ENCODE results near the gene RMRP. TPM values are rescaled to one million over a fixed set of nuclear protein-coding genes. Genes with fewer than 3 reads are reported as not detected.
A peak's percentile ranks its signal among the peaks of the same experiment; 100 is the strongest.

Gene RMRP
- total RNA-seq, 4 donors from 2014 or later, result 115 to 715 (median 367) TPM

- in situ Hi-C loops (cut with MboI; ENCODE audit: low sequenced_read_pairs in 4 of 4), result no loop called here
- no peaks in the 10 kb centered on the region for H3K27me3 ChIP-seq
- H3K9me3 ChIP-seq, result no peaks in the 10 kb centered on the region
- H3K27ac ChIP-seq, result peak overlapping the region; percentile 63 to 81 (median 70)
- TF ChIP-seq POLR2A (IDR thresholded peaks at IDR 0.05), result no peak
- TF ChIP-seq CTCF (IDR thresholded peaks at IDR 0.05 in 4 of 5, conservative IDR thresholded peaks at IDR 0.05 in 1 of 5), result no peak
- H3K4me1 ChIP-seq, result peaks cover 21 to 26% of the 10 kb centered on the region in 2 donors
- ATAC-seq (no peak), DNase-seq (no peak)
- intact Hi-C loops (cut with DNase I; ENCODE audit: low total_unique reads), result no loop called here
- peaks cover 0 to 9% of the 10 kb centered on the region in 2 donors for H3K36me3 ChIP-seq
- no peak overlapping the region for H3K4me3 ChIP-seq
Observed at GRCh38 chr9:35609820-35610163, 48.0 kb downstream of the RMRP start.

GRCh38 chr9:35609001-35609819, 48.6 kb downstream of the RMRP start:
- Histone ChIP-seq H3K27me3 (no peaks in the 10 kb centered on the region), H3K36me3 (peaks cover 0 to 9% of the 10 kb centered on the region in 2 donors), H3K4me1 (peaks cover 21 to 29% of the 10 kb centered on the region in 2 donors), H3K4me3 (no peak overlapping the region), H3K9me3 (no peaks in the 10 kb centered on the region), H3K27ac (peak overlapping the region; percentile 63 to 81 (median 70))
- ATAC-seq (peak in 1 of 2 donors; percentile 46), DNase-seq (peak; percentile 48 to 83)
- intact Hi-C loops (cut with DNase I; ENCODE audit: low total_unique reads) (no loop called here), in situ Hi-C loops (cut with MboI; ENCODE audit: low sequenced_read_pairs in 4 of 4) (no loop called here)
- TF ChIP-seq CTCF (IDR thresholded peaks at IDR 0.05 in 4 of 5, conservative IDR thresholded peaks at IDR 0.05 in 1 of 5), result no peak
- TF ChIP-seq POLR2A (IDR thresholded peaks at IDR 0.05), result no peak

- Histone ChIP-seq H3K27ac (no peak overlapping the region), H3K27me3 (no peaks in the 10 kb centered on the region), H3K4me1 (peaks cover 24 to 30% of the 10 kb centered on the region in 2 donors), H3K36me3 (peaks cover 0 to 9% of the 10 kb centered on the region in 2 donors), H3K9me3 (no peaks in the 10 kb centered on the region), H3K4me3 (no peak overlapping the region)
- DNase-seq, result no peak
- in situ Hi-C loops (cut with MboI; ENCODE audit: low sequenced_read_pairs in 4 of 4) (no loop called here), intact Hi-C loops (cut with DNase I; ENCODE audit: low total_unique reads) (no loop called here)
- TF ChIP-seq POLR2A (IDR thresholded peaks at IDR 0.05) (no peak), CTCF (IDR thresholded peaks at IDR 0.05 in 4 of 5, conservative IDR thresholded peaks at IDR 0.05 in 1 of 5) (no peak)
- ATAC-seq, result no peak
Observed at GRCh38 chr9:35608221-35608620, 49.6 kb downstream of the RMRP start.

Small RNA genes lying within 50 kb of the gene (microRNA-seq; reads per million reads assigned to microRNA genes)
- 0 reads per million in 2 donors for gene MIR4667 (ENCODE audit: borderline replicate concordance in 2 of 2)

Other genes with a start within 250 kb of the RMRP start
- gene RUSC2, start 167.9 kb downstream of the RMRP start, total RNA-seq, result 100 to 1,000 TPM in 1 of 4 donors, 10 to 100 TPM in 3; 20.8 to 166 (median 45.7) TPM
- 100 to 1,000 TPM in 1 of 4 donors, 10 to 100 TPM in 3; 48.1 to 108 (median 65.4) TPM for gene TESK1, start 52.8 kb downstream of the RMRP start, total RNA-seq
- gene CD72, start 39.6 kb downstream of the RMRP start, total RNA-seq, result 10 to 100 TPM in 1 of 4 donors, under 1 TPM in 3; 0.40 to 18.3 (median 0.68) TPM
- not detected for gene SIT1, start 7.1 kb downstream of the RMRP start, total RNA-seq
- gene CCDC107, start 273 bp upstream of the RMRP start, total RNA-seq, result 10 to 100 TPM; 21.9 to 45.3 (median 31.5) TPM
- gene ARHGEF39, start 7.2 kb upstream of the RMRP start, total RNA-seq, result under 1 TPM in 2 of 4 donors, not detected in 2; 0.07 to 0.10 TPM
- not detected for gene CA9, start 15.9 kb upstream of the RMRP start, total RNA-seq
- gene TPM2, start 31.9 kb upstream of the RMRP start, total RNA-seq, result 1,000 to 10,000 TPM; 6,121 to 7,913 (median 7,020) TPM
- gene TLN1, start 74.2 kb upstream of the RMRP start, total RNA-seq, result 100 to 1,000 TPM; 106 to 256 (median 186) TPM
- 10 to 100 TPM; 17.8 to 39.6 (median 26.2) TPM for gene CREB3, start 74.6 kb upstream of the RMRP start, total RNA-seq
- gene GBA2, start 91.2 kb upstream of the RMRP start, total RNA-seq, result 10 to 100 TPM; 47.3 to 63.2 (median 51.4) TPM
- gene RGP1, start 91.3 kb upstream of the RMRP start, total RNA-seq, result 10 to 100 TPM; 22.0 to 41.1 (median 36.3) TPM
- gene MSMP, start 96.3 kb upstream of the RMRP start, total RNA-seq, result not detected
- gene NPR2, start 133.6 kb upstream of the RMRP start, total RNA-seq, result 10 to 100 TPM; 12.3 to 19.2 (median 16.3) TPM
- gene SPAG8, start 154.2 kb upstream of the RMRP start, total RNA-seq, result under 1 TPM in 2 of 4 donors, not detected in 2; 0.53 to 0.61 TPM
- 10 to 100 TPM in 3 of 4 donors, 1 to 10 TPM in 1; 4.5 to 26.7 (median 22.0) TPM for gene HINT2, start 157.0 kb upstream of the RMRP start, total RNA-seq
- gene FAM221B, start 170.7 kb upstream of the RMRP start, total RNA-seq, result not detected
- 1 to 10 TPM; 1.9 to 6.4 (median 6.1) TPM for gene TMEM8B, start 171.2 kb upstream of the RMRP start, total RNA-seq
- not detected for gene OR13J1, start 212.4 kb upstream of the RMRP start, total RNA-seq
- gene HRCT1, start 248.2 kb upstream of the RMRP start, total RNA-seq, result 1 to 10 TPM in 3 of 4 donors, not detected in 1; 3.2 to 5.1 (median 3.3) TPM